Measurements from ENCODE around the gene CRELD1. TPM values are rescaled to one million over a fixed set of nuclear protein-coding genes. Genes with fewer than 3 reads are reported as not detected.

Gene CRELD1
- total RNA-seq, 1 experiment from 2014 or later: 18.7 TPM

DNA sequence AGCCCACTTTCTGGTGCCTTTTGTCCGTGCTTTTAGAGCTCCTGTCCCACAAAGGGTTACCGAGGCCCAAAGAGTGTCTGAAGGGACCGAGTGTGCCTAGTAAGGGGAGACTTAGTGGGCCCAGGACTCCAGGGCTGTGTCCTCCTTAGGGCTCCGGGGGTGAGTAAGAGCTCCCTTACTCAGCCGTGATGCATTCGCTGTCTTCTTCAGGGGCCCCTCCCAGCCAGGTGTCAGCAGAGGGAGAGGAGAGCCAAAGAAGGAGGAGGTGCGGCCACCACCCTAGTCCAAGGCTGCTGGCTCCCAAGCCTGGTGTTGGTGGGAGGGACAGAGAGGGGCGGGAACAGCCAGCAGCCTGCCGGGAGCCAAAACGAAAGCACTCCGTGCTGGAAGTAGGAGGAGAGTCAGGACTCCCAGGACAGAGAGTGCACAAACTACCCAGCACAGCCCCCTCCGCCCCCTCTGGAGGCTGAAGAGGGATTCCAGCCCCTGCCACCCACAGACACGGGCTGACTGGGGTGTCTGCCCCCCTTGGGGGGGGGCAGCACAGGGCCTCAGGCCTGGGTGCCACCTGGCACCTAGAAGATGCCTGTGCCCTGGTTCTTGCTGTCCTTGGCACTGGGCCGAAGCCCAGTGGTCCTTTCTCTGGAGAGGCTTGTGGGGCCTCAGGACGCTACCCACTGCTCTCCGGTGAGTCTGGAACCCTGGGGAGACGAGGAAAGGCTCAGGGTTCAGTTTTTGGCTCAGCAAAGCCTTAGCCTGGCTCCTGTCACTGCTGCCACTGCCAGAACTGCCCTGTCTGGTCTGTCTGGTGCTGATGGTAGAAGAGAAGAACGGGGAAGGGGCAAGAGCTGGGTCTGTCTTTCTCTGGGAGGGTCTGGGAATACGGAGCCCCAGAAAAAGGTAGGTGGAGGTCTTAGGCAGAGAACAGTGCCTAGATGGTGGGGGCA lies 16.6 kb upstream of the CRELD1 start, which contains the start of gene IL17RC:
Gene IL17RC (plus strand): TSS at position 365 of the 947 bp plus-strand sequence. CDS start 218 bp downstream, at position 583.
- no peak for TF ChIP-seq FOSL1 (IDR thresholded peaks at IDR 0.05; ENCODE audit: low read depth)
- TF ChIP-seq EGR1 (IDR thresholded peaks at IDR 0.05; ENCODE audit: low read depth): no peak
- TF ChIP-seq, protein P1, sequence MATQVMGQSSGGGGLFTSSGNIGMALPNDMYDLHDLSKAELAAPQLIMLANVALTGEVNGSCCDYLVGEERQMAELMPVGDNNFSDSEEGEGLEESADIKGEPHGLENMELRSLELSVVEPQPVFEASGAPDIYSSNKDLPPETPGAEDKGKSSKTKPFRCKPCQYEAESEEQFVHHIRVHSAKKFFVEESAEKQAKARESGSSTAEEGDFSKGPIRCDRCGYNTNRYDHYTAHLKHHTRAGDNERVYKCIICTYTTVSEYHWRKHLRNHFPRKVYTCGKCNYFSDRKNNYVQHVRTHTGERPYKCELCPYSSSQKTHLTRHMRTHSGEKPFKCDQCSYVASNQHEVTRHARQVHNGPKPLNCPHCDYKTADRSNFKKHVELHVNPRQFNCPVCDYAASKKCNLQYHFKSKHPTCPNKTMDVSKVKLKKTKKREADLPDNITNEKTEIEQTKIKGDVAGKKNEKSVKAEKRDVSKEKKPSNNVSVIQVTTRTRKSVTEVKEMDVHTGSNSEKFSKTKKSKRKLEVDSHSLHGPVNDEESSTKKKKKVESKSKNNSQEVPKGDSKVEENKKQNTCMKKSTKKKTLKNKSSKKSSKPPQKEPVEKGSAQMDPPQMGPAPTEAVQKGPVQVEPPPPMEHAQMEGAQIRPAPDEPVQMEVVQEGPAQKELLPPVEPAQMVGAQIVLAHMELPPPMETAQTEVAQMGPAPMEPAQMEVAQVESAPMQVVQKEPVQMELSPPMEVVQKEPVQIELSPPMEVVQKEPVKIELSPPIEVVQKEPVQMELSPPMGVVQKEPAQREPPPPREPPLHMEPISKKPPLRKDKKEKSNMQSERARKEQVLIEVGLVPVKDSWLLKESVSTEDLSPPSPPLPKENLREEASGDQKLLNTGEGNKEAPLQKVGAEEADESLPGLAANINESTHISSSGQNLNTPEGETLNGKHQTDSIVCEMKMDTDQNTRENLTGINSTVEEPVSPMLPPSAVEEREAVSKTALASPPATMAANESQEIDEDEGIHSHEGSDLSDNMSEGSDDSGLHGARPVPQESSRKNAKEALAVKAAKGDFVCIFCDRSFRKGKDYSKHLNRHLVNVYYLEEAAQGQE (IDR thresholded peaks at IDR 0.05; ENCODE audit: low read depth): no peak
- TF ChIP-seq POLR2AphosphoS5 (IDR thresholded peaks at IDR 0.05; ENCODE audit: low read depth, low read length): peak; percentile 76
- TF ChIP-seq ZFX (IDR thresholded peaks at IDR 0.05): peak; percentile 44; the same call in 1 of the 2 replicates
- Histone ChIP-seq H3K27ac (ENCODE audit: low read depth, low read length) (peak within 1 kb of the TSS; percentile 14; the same call in 1 of the 2 replicates), H3K9me2 (ENCODE audit: insufficient read depth) (no peaks in the 10 kb centered on the region), H3K36me3 (ENCODE audit: control insufficient read depth in 1 of 2, insufficient read depth in 2 of 2, low read length in 2 of 2) (no peaks in the 10 kb centered on the region), H3K9ac (ENCODE audit: low read length) (peak within 1 kb of the TSS; percentile 63), H3K79me2 (ENCODE audit: insufficient read depth, low read length) (no peaks in the 10 kb centered on the region), H2AFZ (ENCODE audit: low read depth, low read length, poor library complexity, severe bottlenecking) (no peak within 1 kb of the TSS), H3K27me3 (ENCODE audit: insufficient read depth, low read length) (no peaks in the 10 kb centered on the region), H3K4me2 (ENCODE audit: low read length) (peak within 1 kb of the TSS; percentile 92), H3K4me3 (replicated peaks in 1 of 2; ENCODE audit: low read depth in 1 of 2, low read length in 2 of 2) (peak within 1 kb of the TSS; percentile 50 to 63), H3K9me3 (ENCODE audit: control insufficient read depth in 1 of 2, insufficient read depth in 1 of 2, low read depth in 1 of 2, low read length in 2 of 2) (no peaks in the 10 kb centered on the region), H3K4me1 (ENCODE audit: control insufficient read depth in 1 of 2, insufficient read depth in 2 of 2, low read length in 2 of 2) (peaks cover 6 to 18% of the 10 kb centered on the region in 2 experiments; a peak in 3 of 4 replicates), H4K20me1 (ENCODE audit: insufficient read depth) (no peaks in the 10 kb centered on the region)
- RAD21 ChIA-PET (ENCODE audit: low non-redundant PET in 1 of 2, low total read pairs in 2 of 2, uncharacterized antibody in 2 of 2, unreplicated experiment in 2 of 2): no interaction called here
- BruUV-seq (replicated peaks): TSS peak; percentile 69
- DNase-seq (ENCODE audit: low read depth, low spot score): peak; percentile 72
- intact Hi-C loops (cut with micrococcal nuclease): no loop called here
- POLR2A ChIA-PET: interaction anchor here (0.8 to 1.2 kb wide), 2 partner anchors 13 to 19 kb away, joined by 3 read pairs; no protein-coding TSS in a partner anchor
- CTCF ChIA-PET: interaction anchor here (0.9 to 1.1 kb wide), 2 partner anchors 16 to 30 kb away, joined by 3 to 6 read pairs; partner anchors contain the start of gene CRELD1
- ATAC-seq: peak; percentile 97

Data from HCT116 (cell line).